Activated CD8-positive, alpha-beta T cell treated with anti-CD3 and anti-CD28 coated beads for 36 hours (primary cell): ENCODE data around the gene SF3A2. TPM values are rescaled to one million over a fixed set of nuclear protein-coding genes. Genes with fewer than 3 reads are reported as not detected.

ENCODE experiments used
- ATAC-seq: fragments of 200-7000 bp; cut with Tn5 transposase; one replicate; pipeline ENCODE4 v1.10.0; 2021; ENCODE audit warnings: mild to moderate bottlenecking, moderate library complexity
- CTCF ChIA-PET: fragments of 350-600 bp; sonication (Branson Sonifier 250); formaldehyde crosslinking; loops from one replicate; lab custom pipeline; 2021; ENCODE audit warnings: antibody characterized with exemption; lab: Charles Lee
- POLR2A ChIA-PET: fragments of 350-600 bp; sonication (Branson Sonifier 250); formaldehyde crosslinking; loops from one replicate; lab custom pipeline; 2021; ENCODE audit warnings: antibody characterized with exemption; lab: Charles Lee
- DNase-seq: peaks from one replicate; pipeline ENCODE4 v3.0.0-alpha.2; 2020
- H3K27ac Mint-ChIP-seq: one replicate; pipeline ENCODE4 v1.8.0; 2021; ENCODE audit warnings: mild to moderate bottlenecking, mixed read lengths
- H3K27me3 Mint-ChIP-seq: one replicate; pipeline ENCODE4 v1.8.0; 2021; ENCODE audit warnings: mixed read lengths
- H3K36me3 Mint-ChIP-seq: one replicate; pipeline ENCODE4 v1.8.0; 2021; ENCODE audit warnings: low read depth, mixed read lengths
- H3K4me1 Mint-ChIP-seq: one replicate; pipeline ENCODE4 v1.8.0; 2021; ENCODE audit warnings: low read depth, mixed read lengths
- H3K4me3 Mint-ChIP-seq: one replicate; pipeline ENCODE4 v1.8.0; 2021; ENCODE audit warnings: mild to moderate bottlenecking, moderate library complexity, mixed read lengths
- H3K9me3 Mint-ChIP-seq: one replicate; pipeline ENCODE4 v1.8.0; 2021; ENCODE audit warnings: mixed read lengths
- intact Hi-C: fragments of 100-400 bp; cut with micrococcal nuclease; formaldehyde crosslinking; loops from one replicate; pipeline ENCODE4 v1.10.0; 2022
- total RNA-seq, 2 experiments: library from RNA; stranded (reverse); gene quantifications; one replicate each; pipeline ENCODE4 v1.2.3, GENCODE V29; 2021
- TF ChIP-seq, protein P1 (sequence below): fragments of 200-600 bp; IDR thresholded peaks from one replicate; pipeline ENCODE4 v1.8.0; 2022; ENCODE audit warnings: antibody characterized with exemption, mild to moderate bottlenecking

SF3A2 gene
- total RNA-seq, 2 experiments from 2014 or later = 157 to 163 TPM

DNA sequence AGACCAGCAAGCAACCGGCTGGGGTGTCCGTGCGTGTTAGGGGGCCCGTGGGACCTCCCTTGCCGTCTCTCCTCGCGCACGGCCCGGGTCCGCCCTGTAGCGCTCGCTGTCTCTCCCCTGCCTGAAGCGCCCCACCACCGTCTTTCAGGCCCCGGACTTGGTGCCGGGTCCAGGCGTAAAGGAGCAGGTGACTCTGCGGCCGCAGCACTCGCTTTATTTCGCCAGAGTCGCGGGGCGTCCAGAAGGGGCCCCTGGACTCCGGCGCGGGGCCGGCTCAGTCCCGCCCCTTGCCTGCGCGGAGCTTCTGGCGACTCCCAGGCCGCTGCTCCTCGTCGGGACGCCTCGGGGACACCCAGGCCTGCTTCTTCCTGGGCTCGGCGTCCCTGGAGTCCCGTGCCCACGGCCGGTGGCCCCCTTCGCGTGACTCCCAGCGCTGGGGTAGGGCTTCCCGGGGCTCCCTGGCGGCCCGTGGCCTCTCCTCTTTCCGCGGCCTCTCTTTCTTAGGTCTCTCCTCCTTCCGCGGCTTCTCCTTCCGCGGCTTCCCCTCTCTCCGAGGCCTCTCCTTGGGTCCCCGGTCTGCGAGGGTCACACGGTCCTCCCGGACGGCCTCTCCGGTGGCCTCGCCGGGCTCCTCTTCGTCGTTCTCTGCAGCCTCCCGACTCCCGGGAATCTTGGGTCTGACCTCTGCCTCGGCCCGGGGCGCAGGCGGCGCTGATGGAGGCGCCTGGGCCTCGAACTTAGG is 15.6 kb downstream of the SF3A2 start:
- H3K27ac Mint-ChIP-seq = no peak overlapping the region
- ChIA-PET CTCF (interaction anchor here (1.4 to 3.8 kb wide), 4 partner anchors 10 to 21 kb away, joined by 6 to 21 read pairs (median 10); no protein-coding TSS in a partner anchor), POLR2A (interaction anchor here (1.0 to 15.0 kb wide), 6 partner anchors 10 to 20 kb away, joined by 3 to 202 read pairs (median 5); partner anchors contain the start of genes PLEKHJ1 and SF3A2)
- no peaks in the 10 kb centered on the region for H3K36me3 Mint-ChIP-seq
- DNase-seq = no peak
- intact Hi-C loops = no loop called here
- TF ChIP-seq, protein P1, sequence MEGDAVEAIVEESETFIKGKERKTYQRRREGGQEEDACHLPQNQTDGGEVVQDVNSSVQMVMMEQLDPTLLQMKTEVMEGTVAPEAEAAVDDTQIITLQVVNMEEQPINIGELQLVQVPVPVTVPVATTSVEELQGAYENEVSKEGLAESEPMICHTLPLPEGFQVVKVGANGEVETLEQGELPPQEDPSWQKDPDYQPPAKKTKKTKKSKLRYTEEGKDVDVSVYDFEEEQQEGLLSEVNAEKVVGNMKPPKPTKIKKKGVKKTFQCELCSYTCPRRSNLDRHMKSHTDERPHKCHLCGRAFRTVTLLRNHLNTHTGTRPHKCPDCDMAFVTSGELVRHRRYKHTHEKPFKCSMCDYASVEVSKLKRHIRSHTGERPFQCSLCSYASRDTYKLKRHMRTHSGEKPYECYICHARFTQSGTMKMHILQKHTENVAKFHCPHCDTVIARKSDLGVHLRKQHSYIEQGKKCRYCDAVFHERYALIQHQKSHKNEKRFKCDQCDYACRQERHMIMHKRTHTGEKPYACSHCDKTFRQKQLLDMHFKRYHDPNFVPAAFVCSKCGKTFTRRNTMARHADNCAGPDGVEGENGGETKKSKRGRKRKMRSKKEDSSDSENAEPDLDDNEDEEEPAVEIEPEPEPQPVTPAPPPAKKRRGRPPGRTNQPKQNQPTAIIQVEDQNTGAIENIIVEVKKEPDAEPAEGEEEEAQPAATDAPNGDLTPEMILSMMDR = no peak
- H3K4me1 Mint-ChIP-seq = peaks cover 10% of the 10 kb centered on the region
- H3K9me3 Mint-ChIP-seq = no peaks in the 10 kb centered on the region
- peak overlapping the region; percentile 58 for H3K4me3 Mint-ChIP-seq
- no peak for ATAC-seq
- H3K27me3 Mint-ChIP-seq = peaks cover 2% of the 10 kb centered on the region

DNA sequence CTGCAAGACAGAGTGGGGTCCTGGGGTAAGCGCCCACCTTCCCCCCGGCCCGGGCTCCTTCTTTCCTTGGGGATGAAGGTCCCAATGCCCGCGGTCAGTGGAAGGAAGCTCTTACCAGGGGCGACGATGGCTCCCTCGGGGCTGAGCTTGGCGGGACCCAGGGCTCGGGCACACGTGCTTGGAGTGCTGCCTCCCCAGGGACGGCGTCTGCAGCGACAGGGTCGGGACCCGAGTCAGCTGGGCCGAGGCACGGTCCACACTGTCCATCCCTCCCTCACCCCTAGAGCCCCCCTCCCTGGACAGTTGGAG is 16.1 kb downstream of the SF3A2 start:
- intact Hi-C loops = no loop called here
- H3K27ac Mint-ChIP-seq = no peak overlapping the region
- peaks cover 2% of the 10 kb centered on the region for H3K27me3 Mint-ChIP-seq
- TF ChIP-seq, protein P1 = no peak
- H3K4me3 Mint-ChIP-seq = peak overlapping the region; percentile 58
- no peak for DNase-seq
- peak; percentile 3 for ATAC-seq
- ChIA-PET POLR2A (interaction anchor here (1.0 to 15.0 kb wide), 5 partner anchors 11 to 19 kb away, joined by 3 to 202 read pairs (median 6); partner anchors contain the start of genes PLEKHJ1 and SF3A2), CTCF (interaction anchor here (1.2 to 3.8 kb wide), 5 partner anchors 10 to 97 kb away, joined by 3 to 21 read pairs (median 8); no protein-coding TSS in a partner anchor)
- no peaks in the 10 kb centered on the region for H3K36me3 Mint-ChIP-seq
- no peaks in the 10 kb centered on the region for H3K9me3 Mint-ChIP-seq
- H3K4me1 Mint-ChIP-seq = peaks cover 11% of the 10 kb centered on the region

DNA sequence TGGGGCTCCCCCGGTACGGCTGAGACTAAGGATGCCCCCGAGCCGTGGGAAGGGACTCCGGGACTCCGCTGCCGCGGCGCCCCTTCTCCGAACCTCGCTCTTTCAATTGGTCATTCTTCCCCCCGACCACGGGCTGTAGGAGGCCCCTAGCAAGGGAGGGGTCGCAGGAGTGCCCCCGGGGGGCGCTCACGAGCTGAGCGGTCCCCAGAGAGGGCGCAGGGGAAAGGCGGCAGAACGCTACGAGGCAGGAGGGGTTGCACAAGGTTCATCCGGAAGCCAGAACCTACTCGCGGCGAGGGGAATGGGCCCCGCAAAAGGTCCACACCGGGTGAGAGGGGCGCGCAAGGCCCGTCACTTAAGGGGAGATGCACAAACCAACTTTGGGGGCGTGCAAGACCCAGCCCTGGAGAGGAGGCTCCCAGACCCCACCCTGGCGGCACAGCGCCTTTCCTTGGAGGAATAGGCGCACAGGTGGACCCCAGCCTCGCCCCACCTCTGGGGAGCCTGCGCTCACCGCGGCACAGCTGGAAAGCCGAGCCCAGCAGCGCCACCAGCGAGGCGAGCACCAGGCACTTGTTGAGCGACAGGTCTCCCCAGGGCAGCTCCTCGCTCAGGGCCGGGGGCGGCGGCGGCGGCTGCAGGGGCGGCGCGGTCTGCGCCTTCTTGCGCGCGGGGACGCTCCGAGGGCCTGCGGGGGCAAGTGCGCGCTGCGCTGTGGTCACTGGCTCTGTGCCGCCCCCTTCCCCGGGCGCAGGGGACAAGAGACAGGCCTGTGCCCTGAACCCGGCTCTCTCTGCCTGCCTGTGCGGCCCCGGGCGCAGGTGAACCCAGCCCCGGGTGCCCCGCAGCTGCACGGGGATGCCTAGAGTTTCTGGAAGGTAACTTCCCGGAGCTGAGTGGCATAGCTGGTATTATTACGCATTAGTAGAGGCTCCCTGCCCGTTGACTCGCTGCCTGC is 16.8 kb downstream of the SF3A2 start:
- Mint-ChIP-seq H3K27ac (no peak overlapping the region), H3K4me3 (peak overlapping the region; percentile 58), H3K27me3 (peaks cover 2% of the 10 kb centered on the region), H3K36me3 (no peaks in the 10 kb centered on the region), H3K4me1 (peaks cover 17% of the 10 kb centered on the region), H3K9me3 (no peaks in the 10 kb centered on the region)
- ChIA-PET POLR2A (interaction anchor here (0.6 to 15.0 kb wide), 7 partner anchors 12 to 1047 kb away, joined by 3 to 202 read pairs (median 4); partner anchors contain the start of genes PLEKHJ1, SF3A2 and TIMM13), CTCF (interaction anchor here (1.2 to 3.8 kb wide), 6 partner anchors 9 to 97 kb away, joined by 3 to 21 read pairs (median 6); no protein-coding TSS in a partner anchor)
- ATAC-seq (peak; percentile 37), DNase-seq (peak; percentile 65)
- TF ChIP-seq, protein P1 = peak; percentile 65
- intact Hi-C loops = no loop called here

DNA sequence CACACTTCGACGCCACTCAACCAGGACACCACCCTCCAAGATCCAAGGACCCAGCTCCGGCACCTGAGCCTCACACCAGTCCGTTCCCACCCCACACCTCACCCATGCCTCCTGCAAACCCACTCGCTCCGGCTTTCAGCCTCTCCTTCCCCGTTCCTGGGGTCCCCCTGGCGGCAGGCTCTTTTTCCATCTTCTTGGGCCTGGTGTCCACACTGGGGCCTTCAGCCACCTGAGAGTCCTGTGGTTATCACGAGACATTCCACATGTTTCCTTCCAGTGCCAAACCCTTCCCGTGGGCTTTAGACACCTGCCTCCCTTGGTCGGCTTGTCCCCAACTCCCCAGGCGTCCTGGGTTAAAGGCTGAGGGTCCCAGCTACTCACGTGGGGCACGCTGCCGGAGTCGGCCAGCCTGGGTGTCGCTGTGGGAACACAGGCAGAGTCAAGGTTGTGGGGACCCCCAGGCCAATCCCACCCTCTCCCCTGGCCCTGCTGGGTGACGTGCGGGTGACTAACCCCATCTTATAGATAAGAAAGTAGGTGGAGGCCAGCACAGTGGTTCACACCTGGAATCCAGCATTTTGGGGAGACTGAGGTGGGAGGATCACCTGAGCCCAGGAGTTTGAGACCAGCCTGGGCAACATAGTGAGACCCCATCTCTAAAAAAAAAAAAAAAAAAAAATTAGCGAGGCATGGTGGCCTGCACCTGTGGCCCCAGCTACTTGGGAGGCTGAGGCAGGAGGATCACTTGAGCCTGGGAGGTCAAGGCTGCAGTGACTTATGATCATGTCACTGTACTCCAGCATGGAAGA is 17.6 kb downstream of the SF3A2 start:
- TF ChIP-seq, protein P1 = no peak
- POLR2A ChIA-PET = interaction anchor here (0.6 to 15.0 kb wide), 7 partner anchors 12 to 1047 kb away, joined by 3 to 202 read pairs (median 4); partner anchors contain the start of genes PLEKHJ1, SF3A2 and TIMM13
- DNase-seq (no peak), ATAC-seq (no peak)
- Mint-ChIP-seq H3K4me1 (peaks cover 23% of the 10 kb centered on the region), H3K27ac (no peak overlapping the region), H3K4me3 (no peak overlapping the region), H3K36me3 (no peaks in the 10 kb centered on the region), H3K9me3 (no peaks in the 10 kb centered on the region), H3K27me3 (peaks cover 2% of the 10 kb centered on the region)
- intact Hi-C loops = no loop called here
- CTCF ChIA-PET = interaction anchor here (1.3 to 3.8 kb wide), 4 partner anchors 8 to 98 kb away, joined by 4 to 21 read pairs (median 6); no protein-coding TSS in a partner anchor
